Mucosa of descending colon (tissue), 3 donors: ENCODE results near the gene PWP2. TPM values are rescaled to one million over a fixed set of nuclear protein-coding genes. Genes with fewer than 3 reads are reported as not detected.
"Not testable (repeated sequence)": the region's sequence is repeated elsewhere in the genome, so short reads cannot be mapped to it uniquely, and the experiment has no call there.

ENCODE experiments used
- ATAC-seq: fragments of 200-7000 bp; cut with Tn5 transposase; one replicate; pipeline ENCODE4 v1.9.1; 2020; ENCODE audit warnings: mild to moderate bottlenecking, moderate library complexity
- DNase-seq, 3 donors: peaks; one replicate each; pipeline ENCODE4 v3.0.0-alpha.2; 2020
- H3K36me3 ChIP-seq: fragments of 200-600 bp; one replicate; pipeline ENCODE4 v1.8.0; 2021; ENCODE audit warnings: low read depth, mild to moderate bottlenecking
- H3K4me1 ChIP-seq: fragments of 200-600 bp; one replicate; pipeline ENCODE4 v1.8.0; 2021; ENCODE audit warnings: low read depth, mild to moderate bottlenecking
- H3K4me3 ChIP-seq: fragments of 200-600 bp; one replicate; pipeline ENCODE4 v1.8.0; 2021; ENCODE audit warnings: mild to moderate bottlenecking
- H3K9me3 ChIP-seq: fragments of 200-600 bp; one replicate; pipeline ENCODE4 v1.8.0; 2021; ENCODE audit warnings: mild to moderate bottlenecking
- intact Hi-C, 2 donors: fragments of 100-400 bp; cut with DNase I in 1 of 2; cut with micrococcal nuclease in 1 of 2; formaldehyde crosslinking; loops; one replicate each; pipeline versions ENCODE4 v1.11.0 to v1.11.1; 2022; cut with DNase I, micrococcal nuclease
- total RNA-seq, 3 donors: library from RNA; stranded (reverse); fragmentation: NEBNext Ultra II Directional in 2 of 3; extraction: Animal tissue kit (Norgen Biotek cat#: 25700) in 2 of 3; gene quantifications; one replicate each; pipeline versions ENCODE4 v1.2.1 to v1.2.4, GENCODE V29; 2021 to 2023
- donor health status: DM: no; HTN: no; CAD: no; lungs with moderate emphysema.
- donor health status: DM: no; HTN: no; CAD: no.
- donor health status: DM: no; HTN: yes; CAD: no.

The PWP2 gene
- total RNA-seq, 3 donors from 2014 or later: 3.0 to 10.4 (median 4.5) TPM

DNA sequence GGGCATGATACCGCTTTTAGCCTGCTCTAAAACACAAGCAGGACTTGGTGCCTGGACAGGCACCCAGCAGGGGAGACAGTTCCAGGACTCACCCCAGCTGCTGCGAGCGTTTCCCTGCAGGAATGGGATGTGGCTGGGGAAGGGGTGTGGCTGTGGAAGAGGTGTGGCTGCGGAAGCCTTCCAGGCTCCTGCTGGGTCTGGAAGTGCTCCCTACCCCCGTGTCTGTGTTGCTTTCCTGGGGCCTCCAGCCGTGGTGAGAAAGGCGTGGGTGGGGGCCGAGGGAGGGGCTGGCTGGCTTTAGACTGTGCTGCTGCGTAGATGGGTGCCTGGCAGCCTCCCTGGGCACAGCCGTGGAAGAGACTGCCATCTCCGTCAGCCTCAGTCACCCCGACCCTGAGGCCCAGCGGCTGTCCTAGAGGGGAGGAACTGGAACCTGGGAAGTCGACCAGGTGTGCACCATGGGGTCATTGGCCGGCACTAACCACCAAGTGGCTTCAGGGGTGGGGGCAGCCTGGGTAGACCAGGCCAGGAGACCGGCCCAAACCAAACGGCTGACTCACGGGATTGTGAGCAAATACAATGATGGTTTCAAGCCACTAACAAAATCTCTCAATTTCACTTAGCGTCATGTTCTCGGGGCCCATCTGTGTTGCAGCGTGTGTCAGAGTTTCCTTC is 46.2 kb downstream of the PWP2 start:
- peak; percentile 34 for ATAC-seq
- intact Hi-C loops, H3K4me3 ChIP-seq, H3K36me3 ChIP-seq, H3K4me1 ChIP-seq, H3K9me3 ChIP-seq, DNase-seq: not testable (repeated sequence)

DNA sequence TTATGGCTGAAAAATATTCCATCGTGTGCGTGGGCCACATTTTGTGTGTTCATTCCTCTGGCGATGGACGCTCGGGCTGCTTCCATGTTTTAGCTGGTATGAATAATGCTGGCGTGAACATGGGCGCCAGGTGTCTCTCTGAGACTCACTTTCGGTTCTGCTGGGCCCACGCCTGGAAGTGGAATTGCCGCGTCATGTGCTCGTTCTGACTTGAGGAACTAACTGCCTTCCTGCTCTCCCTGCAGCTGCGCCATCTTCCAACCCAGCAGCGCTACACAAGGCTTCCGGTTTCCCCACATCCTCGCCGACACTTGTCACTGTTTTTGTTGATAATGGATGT is 46.7 kb downstream of the PWP2 start:
- intact Hi-C loops, H3K36me3 ChIP-seq, H3K4me1 ChIP-seq, H3K4me3 ChIP-seq, H3K9me3 ChIP-seq: not testable (repeated sequence)
- ATAC-seq (peak; percentile 54), DNase-seq (peak; percentile 16 to 35 (median 28))

DNA sequence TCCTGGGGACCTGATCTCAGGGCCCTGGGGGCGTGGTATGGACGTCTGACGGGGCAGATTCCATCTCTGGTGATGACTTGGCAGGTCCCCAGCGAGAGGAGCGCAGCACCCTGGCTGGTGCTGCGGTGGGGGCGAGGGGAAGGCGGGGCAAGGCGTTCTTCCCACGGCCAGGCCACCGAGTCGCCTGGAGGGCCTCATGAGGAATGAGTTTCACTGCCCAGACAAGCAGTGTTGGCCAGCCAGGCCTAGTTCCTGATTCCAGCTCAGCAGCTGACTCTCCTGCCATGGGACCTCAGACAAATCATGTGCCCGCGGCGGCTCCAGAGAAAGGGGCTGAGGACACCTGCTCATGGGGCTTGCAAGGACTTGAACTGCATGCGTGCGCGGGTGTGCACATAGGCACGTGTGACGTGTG is 47.6 kb downstream of the PWP2 start:
- H3K36me3 ChIP-seq, DNase-seq, H3K9me3 ChIP-seq, intact Hi-C loops, H3K4me1 ChIP-seq, H3K4me3 ChIP-seq: not testable (repeated sequence)
- peak; percentile 44 for ATAC-seq

DNA sequence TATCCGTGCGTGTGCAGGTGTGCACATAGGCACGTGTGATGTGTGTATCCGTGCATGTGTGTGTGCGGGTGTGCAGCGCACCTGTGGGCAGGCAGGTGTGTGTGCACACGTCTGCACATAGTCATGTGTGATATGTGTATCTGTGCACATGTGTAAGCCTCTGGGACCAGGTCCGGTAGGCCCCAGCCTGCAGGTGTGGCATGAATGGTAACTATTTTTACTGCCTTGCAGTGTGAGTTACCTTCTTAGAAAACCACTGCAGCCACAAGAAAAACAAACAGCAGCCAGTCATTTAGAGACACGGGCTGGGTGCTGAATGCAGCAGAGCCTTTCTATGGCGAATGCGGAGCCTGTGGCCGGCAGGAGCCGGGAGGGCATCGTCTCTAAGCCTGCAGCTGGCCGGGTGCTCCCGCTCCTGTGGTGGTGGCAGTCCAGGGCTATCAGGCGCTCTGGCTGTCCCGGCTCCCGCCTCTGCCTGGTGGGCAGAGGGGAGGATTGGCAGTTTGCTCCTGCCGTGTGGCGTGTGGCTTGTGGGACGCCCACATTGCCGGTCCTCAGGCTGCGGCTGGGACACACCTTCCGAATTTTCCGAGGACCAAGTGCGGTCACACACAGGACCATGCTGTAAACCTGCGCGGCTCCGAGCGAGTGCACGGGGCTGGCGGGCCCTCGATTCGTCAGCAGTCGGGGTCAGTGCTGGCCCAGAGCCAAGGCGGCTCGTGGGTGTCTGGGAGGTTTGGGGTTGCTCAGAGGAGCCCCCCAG is 48.2 kb downstream of the PWP2 start:
- H3K4me1 ChIP-seq, DNase-seq, intact Hi-C loops, H3K9me3 ChIP-seq, H3K36me3 ChIP-seq, H3K4me3 ChIP-seq: not testable (repeated sequence)
- ATAC-seq: peak; percentile 53

DNA sequence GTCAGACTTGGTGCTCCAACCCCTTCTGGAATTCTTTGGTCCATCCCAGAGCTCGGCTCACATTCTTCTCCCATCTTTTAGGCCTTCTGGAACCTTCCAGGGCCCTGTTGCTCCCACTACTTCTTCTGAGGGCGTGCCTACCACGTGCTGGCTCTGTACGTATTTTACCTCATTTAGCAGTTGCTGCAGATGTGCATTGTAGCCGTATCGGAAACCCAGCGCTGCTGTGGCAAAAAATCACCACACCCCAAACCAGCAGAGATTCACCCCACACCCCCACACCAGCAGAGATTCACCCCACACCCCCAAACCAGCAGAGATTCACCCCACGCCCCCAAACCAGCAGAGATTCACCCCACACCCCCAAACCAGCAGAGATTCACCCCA is 48.8 kb downstream of the PWP2 start:
- H3K4me1 ChIP-seq, H3K9me3 ChIP-seq, ATAC-seq, intact Hi-C loops, H3K4me3 ChIP-seq, H3K36me3 ChIP-seq, DNase-seq: not testable (repeated sequence)

DNA sequence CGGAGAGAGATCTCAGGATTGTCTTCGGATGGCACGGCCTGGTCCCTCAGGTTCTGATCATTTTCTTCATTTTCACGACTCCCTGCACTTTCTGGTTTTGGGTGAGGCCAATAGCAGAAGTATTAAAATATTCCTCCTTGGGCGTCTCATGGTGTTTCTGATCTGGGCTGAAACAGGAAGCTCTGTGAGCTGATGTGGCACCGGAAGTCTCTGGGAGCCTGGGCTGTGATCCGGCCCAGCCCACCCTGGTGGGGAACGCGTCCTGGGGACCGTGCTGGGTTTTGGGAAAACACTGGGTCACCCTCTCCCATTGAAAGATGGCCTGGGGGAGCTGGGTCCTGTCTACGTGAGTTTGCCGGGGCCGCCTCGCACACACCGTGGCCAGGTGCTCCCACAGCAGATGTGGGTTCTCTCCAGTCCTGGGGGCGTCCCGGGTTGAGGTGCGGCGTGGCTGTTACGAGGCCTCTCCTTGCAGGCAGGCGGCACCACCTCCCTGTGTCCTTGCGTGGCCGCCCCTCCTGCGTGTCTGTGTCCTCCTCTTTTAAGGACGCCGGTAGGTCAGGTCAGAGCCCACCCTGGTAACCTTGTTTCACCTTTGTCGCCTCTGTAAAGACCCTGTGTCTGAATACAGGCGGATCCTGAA is 50.4 kb downstream of the PWP2 start:
- intact Hi-C loops, H3K4me1 ChIP-seq, H3K36me3 ChIP-seq, H3K9me3 ChIP-seq, H3K4me3 ChIP-seq, DNase-seq: not testable (repeated sequence)
- ATAC-seq: peak; percentile 15

DNA sequence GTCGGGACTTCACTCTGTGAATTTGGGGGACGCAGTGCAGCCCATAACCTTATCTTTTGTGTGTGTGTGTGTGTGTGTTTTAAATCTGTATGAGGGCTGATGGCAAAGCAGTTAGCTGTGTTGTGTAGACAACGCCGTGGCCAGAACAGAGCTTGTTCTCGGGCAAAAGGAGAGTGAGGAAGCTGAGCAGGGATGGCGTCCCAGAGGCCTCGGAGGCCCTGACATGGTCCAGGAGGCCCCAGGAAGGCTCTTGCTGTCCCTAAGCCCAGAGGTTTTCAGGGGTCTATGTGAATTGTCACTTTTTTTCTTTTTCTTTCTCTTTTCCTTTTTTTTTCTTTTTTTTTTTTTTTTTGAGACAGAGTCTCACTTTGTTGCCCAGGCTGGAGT is 50.9 kb downstream of the PWP2 start:
- H3K4me1 ChIP-seq, H3K36me3 ChIP-seq, H3K9me3 ChIP-seq, intact Hi-C loops, ATAC-seq, DNase-seq, H3K4me3 ChIP-seq: not testable (repeated sequence)

DNA sequence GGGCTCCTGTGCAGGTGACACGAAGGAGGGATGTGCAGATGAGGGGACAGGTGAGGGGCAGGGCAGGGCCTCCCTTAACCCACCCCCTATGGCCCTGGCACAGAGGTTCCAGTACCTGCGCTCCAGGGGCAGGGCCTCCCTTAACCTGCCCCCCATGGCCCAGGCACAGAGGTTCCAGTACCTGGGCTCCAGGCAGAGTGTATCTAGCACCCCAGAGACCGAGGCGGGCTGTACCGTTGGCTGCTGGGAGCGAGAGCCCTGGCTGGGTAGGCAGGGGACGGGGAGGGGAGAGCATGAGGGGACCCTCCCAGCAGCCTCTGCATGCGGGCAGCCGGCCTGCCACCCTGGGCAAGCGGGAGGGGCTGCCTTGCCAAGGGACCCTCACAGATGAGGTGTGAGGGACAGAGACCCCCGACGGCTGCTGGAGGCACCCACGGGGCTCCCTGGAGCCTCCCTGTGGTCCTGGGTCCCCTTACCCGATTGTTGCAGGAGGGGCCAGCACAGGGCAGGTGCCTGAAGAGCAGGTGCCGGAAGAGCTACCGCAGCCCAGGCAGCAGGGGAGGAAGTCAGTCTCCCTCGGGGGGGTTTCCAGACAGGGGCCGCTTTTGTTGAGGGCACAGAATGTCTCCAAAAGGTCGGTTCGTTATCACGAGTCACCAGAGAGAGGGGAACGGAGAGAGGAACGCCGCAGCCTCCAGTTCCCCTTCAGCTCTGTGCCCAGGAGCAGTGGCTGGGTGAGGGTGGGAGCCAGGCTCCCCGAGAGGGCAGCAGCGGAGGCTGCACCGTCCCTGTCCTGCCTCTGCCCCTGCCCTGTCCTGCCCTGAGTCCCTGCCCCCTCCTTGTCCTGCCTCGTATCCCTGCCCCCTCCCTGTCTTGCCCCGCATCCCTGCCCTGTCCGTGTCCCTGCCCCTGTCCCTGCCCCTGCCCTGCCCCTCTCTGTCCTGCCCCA is 52.4 kb downstream of the PWP2 start:
- H3K36me3 ChIP-seq, H3K4me3 ChIP-seq, H3K4me1 ChIP-seq, H3K9me3 ChIP-seq, intact Hi-C loops: not testable (repeated sequence)
- ATAC-seq: peak; percentile 49
- DNase-seq: peak in 2 of 3 donors; percentile 21 to 24

DNA sequence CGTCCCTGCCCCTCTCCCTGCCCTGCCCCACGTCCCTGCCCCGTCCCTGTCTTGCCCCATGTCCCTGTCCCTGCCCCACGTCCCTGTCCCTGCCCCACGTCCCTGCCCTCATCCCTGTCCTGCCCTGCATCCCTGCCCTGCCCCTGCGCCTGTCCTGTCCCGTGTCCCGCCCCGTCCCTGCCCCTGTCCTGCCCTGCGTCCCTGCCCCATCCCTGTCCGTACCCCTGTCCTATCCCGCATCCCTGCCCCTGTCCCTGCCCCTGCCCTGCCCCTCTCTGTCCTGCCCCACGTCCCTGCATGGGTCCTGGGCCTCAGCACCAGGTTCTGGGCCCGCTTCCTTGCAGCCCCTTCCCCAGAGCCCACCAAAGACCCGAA is 53.1 kb downstream of the PWP2 start:
- H3K4me1 ChIP-seq, H3K36me3 ChIP-seq, H3K4me3 ChIP-seq, H3K9me3 ChIP-seq, DNase-seq, intact Hi-C loops: not testable (repeated sequence)
- peak; percentile 50 for ATAC-seq

DNA sequence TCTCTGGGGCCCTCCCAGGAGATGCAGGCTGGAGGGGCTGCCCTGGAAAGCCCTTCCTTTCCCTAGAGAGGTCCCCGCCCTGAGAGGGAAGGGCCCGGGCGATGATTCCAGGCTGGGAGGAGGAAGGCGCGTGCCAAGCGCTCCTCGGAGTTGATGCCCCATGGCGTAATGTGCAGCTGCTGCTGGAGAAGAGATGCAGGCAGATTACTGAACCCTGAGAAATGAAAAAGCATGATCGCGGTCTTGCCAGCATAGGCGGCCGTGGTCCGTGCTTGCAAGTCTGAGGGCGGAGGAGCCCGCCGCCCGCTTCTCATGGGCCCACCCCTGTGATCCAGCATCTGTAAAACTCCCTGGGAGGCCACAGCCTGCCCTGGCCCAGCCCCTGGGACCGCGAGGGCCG is 53.6 kb downstream of the PWP2 start:
- H3K4me1 ChIP-seq, H3K36me3 ChIP-seq, H3K4me3 ChIP-seq, intact Hi-C loops, DNase-seq, H3K9me3 ChIP-seq: not testable (repeated sequence)
- ATAC-seq: peak; percentile 60

DNA sequence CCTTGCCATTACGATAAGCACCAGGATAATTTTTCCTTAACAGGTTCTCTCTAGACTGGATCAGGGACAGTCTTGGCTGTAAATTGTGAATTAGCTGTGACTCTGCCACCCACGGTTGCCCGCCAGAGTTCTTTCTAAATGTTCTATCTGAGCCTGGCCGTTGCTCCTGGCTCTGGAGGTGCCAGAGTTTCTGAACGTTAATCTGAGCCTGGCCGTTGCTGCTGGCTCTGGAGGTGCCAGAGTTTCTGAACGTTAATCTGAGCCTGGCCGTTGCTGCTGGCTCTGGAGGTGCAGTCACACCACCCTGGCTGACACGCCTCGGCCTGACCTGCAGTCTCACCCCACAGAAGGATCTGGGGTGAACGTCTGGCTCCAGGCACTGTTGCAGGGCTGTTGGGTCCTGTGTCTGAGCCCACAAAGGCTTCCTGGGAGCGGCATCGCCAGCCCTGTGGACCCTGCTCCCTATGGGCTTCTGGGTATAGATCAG is 56.0 kb downstream of the PWP2 start:
- ATAC-seq, H3K4me3 ChIP-seq, H3K9me3 ChIP-seq, DNase-seq, intact Hi-C loops, H3K4me1 ChIP-seq, H3K36me3 ChIP-seq: not testable (repeated sequence)

DNA sequence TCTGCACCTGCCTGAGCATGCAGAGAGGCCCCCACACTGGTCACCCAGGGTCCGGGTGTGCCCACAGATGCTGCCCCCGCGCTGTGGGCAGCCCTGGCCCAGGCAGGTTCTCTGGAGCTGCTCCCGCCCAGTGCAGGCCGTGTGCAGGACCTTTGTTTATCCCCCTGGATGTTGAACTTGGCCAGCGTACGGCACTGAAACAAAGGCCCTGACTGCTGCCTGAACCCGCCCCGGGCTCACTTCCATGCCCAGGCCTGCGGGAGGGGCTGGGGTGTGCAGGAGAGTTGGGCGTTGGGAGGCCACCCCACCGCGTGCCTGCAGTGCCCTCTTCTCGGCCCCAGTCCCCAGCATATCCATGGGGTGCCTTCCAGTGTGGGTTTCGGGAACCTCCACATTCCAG is 58.7 kb downstream of the PWP2 start:
- ATAC-seq, DNase-seq: not testable (repeated sequence)

DNA sequence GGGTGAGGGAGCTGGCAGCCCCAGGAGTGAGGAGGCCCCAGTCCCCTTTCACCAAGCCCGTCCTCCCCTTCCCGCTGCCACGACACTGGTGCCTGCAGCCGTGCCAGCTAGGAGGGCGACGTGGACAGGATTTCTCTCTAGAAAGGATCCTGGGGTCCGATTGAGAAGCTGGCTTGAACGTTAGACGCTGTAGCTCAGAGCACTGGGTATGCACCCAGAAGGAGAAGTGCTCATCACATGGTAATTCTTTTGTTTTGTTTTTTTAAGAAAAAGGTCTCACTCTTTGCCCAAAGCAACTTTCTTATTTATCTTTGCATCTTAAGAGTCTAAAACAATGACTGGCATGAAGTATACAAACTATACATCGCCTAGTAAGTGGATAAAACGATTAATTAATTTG is 60.3 kb downstream of the PWP2 start:
- DNase-seq, H3K36me3 ChIP-seq, intact Hi-C loops, H3K4me1 ChIP-seq, ATAC-seq, H3K4me3 ChIP-seq, H3K9me3 ChIP-seq: not testable (repeated sequence)

More for the DNA sequence above, 58.7 kb downstream of the PWP2 start:
- H3K4me3 ChIP-seq, H3K4me1 ChIP-seq, H3K36me3 ChIP-seq, intact Hi-C loops, H3K9me3 ChIP-seq: not testable (repeated sequence)
